Caco-2 (cell line): ENCODE results near the gene ARHGEF10L. TPM values are rescaled to one million over a fixed set of nuclear protein-coding genes. Genes with fewer than 3 reads are reported as not detected.

Source experiments
- BruUV-seq: library from RNA; stranded (reverse); fragments of 400-500 nt; replicated peaks from 2 replicates; lab custom pipeline; 2021; lab: Mats Ljungman, UMichigan
- CTCF ChIA-PET: fragments of 300-600 bp; sonication (Branson Sonifier 250); formaldehyde crosslinking; loops from one replicate; lab custom pipeline; 2022; ENCODE audit warnings: antibody characterized with exemption; lab: Charles Lee
- POLR2A ChIA-PET: fragments of 300-600 bp; sonication (Branson Sonifier 250); formaldehyde crosslinking; loops from one replicate; lab custom pipeline; 2022; ENCODE audit warnings: antibody characterized with exemption; lab: Charles Lee
- DNase-seq, 2 experiments: peaks; one replicate each; pipeline versions ENCODE4 v3.0.0 to v3.0.0-alpha.2; 2020 to 2022
- H3K27me3 ChIP-seq: replicated peaks from 2 replicates; pipeline ENCODE4 v1.6.0; 2011; ENCODE audit warnings: low read length; ENCODE audit not compliant: control insufficient read depth, insufficient read depth
- H3K36me3 ChIP-seq: 2 replicates; pipeline ENCODE4 v1.5.1; 2011; ENCODE audit warnings: low read length; ENCODE audit not compliant: control insufficient read depth, insufficient read depth
- H3K4me1 ChIP-seq: fragments of 250-450 bp; sonication (Bioruptor Pico); 2 replicates; pipeline ENCODE4 v1.5.1; 2020; ENCODE audit warnings: mild to moderate bottlenecking
- H3K4me3 ChIP-seq: 2 replicates; pipeline ENCODE4 v1.5.1; 2011; ENCODE audit warnings: low read depth, mild to moderate bottlenecking, control low read depth, low read length
- H3K9me3 ChIP-seq: fragments of 250-450 bp; sonication (Bioruptor Pico); 2 replicates; pipeline ENCODE4 v1.5.1; 2020; ENCODE audit warnings: mild to moderate bottlenecking, moderate library complexity
- H3K27ac Mint-ChIP-seq: one replicate; pipeline ENCODE4 v1.8.0; 2022; ENCODE audit warnings: mixed read lengths; ENCODE audit not compliant: unreplicated experiment
- H3K27me3 Mint-ChIP-seq: one replicate; pipeline ENCODE4 v1.8.0; 2022; ENCODE audit warnings: mixed read lengths; ENCODE audit not compliant: insufficient read depth, unreplicated experiment
- H3K36me3 Mint-ChIP-seq: one replicate; pipeline ENCODE4 v1.8.0; 2022; ENCODE audit warnings: mild to moderate bottlenecking, mixed read lengths; ENCODE audit not compliant: insufficient read depth, unreplicated experiment
- H3K4me1 Mint-ChIP-seq: one replicate; pipeline ENCODE4 v1.8.0; 2022; ENCODE audit warnings: low read depth, mixed read lengths; ENCODE audit not compliant: unreplicated experiment
- H3K4me3 Mint-ChIP-seq: one replicate; pipeline ENCODE4 v1.8.0; 2022; ENCODE audit warnings: mild to moderate bottlenecking, moderate library complexity, mixed read lengths; ENCODE audit not compliant: unreplicated experiment
- H3K9me3 Mint-ChIP-seq: one replicate; pipeline ENCODE4 v1.8.0; 2022; ENCODE audit warnings: mixed read lengths; ENCODE audit not compliant: unreplicated experiment
- CTCF ChIP-seq, 2 experiments: fragments of 200-600 bp in 1 of 2; IDR thresholded peaks; 1 replicate in 1 of 2; 2 replicates in 1 of 2; pipeline versions ENCODE4 v1.5.1 to v1.8.0; 2011 to 2022; ENCODE audit warnings: antibody characterized with exemption in 1 of 2, control low read depth in 1 of 2, inconsistent platforms in 1 of 2, low read depth in 1 of 2, low read length in 1 of 2, mild to moderate bottlenecking in 1 of 2, moderate library complexity in 1 of 2; ENCODE audit not compliant: insufficient read depth in 1 of 2, severe bottlenecking in 1 of 2, unreplicated experiment in 1 of 2
- intact Hi-C: fragments of 100-400 bp; cut with micrococcal nuclease; formaldehyde crosslinking; loops from one replicate; pipeline ENCODE4 v1.10.0; 2022; ENCODE audit not compliant: unreplicated experiment
- total RNA-seq: library from RNA; stranded (reverse); gene quantifications from 2 replicates; pipeline ENCODE4 v1.2.3, GENCODE V29; 2022

Gene ARHGEF10L
- total RNA-seq, 1 experiment from 2014 or later = 31.3 TPM

- Mint-ChIP-seq H3K9me3 (no peaks in the 10 kb centered on the region), H3K4me1 (no peaks in the 10 kb centered on the region), H3K4me3 (no peak overlapping the region), H3K27me3 (no peaks in the 10 kb centered on the region), H3K27ac (no peak overlapping the region), H3K36me3 (peaks cover 11% of the 10 kb centered on the region)
- no peak for TF ChIP-seq CTCF (IDR thresholded peaks at IDR 0.05; ENCODE audit: insufficient read depth in 1 of 2, low read depth in 1 of 2, low read length in 1 of 2, severe bottlenecking in 1 of 2, unreplicated experiment in 1 of 2)
- no TSS peak for BruUV-seq
- no peaks in the 10 kb centered on the region for H3K4me1 ChIP-seq
- no peaks in the 10 kb centered on the region for H3K9me3 ChIP-seq
- intact Hi-C loops = no loop called here
- POLR2A ChIA-PET = no interaction called here
- no peaks in the 10 kb centered on the region for H3K27me3 ChIP-seq
- no peaks in the 10 kb centered on the region for H3K36me3 ChIP-seq
- H3K4me3 ChIP-seq = no peak overlapping the region
- CTCF ChIA-PET = no interaction called here
- no peak for DNase-seq
These were observed 132.2 kb downstream of the ARHGEF10L start for GRCh38 chr1:17671741-17672140.

GRCh38 chr1:17672226-17672625, 132.7 kb downstream of the ARHGEF10L start:
- no peak overlapping the region for H3K27ac Mint-ChIP-seq
- BruUV-seq = no TSS peak
- ChIA-PET POLR2A (no interaction called here), CTCF (no interaction called here)
- H3K4me3 ChIP-seq = no peak overlapping the region
- intact Hi-C loops = no loop called here
- peaks cover 11% of the 10 kb centered on the region for H3K36me3 Mint-ChIP-seq
- H3K27me3 Mint-ChIP-seq = no peaks in the 10 kb centered on the region
- H3K36me3 ChIP-seq = no peaks in the 10 kb centered on the region
- H3K9me3 Mint-ChIP-seq = no peaks in the 10 kb centered on the region
- no peak for TF ChIP-seq CTCF (IDR thresholded peaks at IDR 0.05; ENCODE audit: insufficient read depth in 1 of 2, low read depth in 1 of 2, low read length in 1 of 2, severe bottlenecking in 1 of 2, unreplicated experiment in 1 of 2)
- no peaks in the 10 kb centered on the region for H3K9me3 ChIP-seq
- H3K4me3 Mint-ChIP-seq = no peak overlapping the region
- H3K27me3 ChIP-seq = no peaks in the 10 kb centered on the region
- no peak for DNase-seq
- H3K4me1 Mint-ChIP-seq = no peaks in the 10 kb centered on the region
- no peaks in the 10 kb centered on the region for H3K4me1 ChIP-seq

- ChIA-PET CTCF (no interaction called here), POLR2A (no interaction called here)
- Mint-ChIP-seq H3K36me3 (peaks cover 11% of the 10 kb centered on the region), H3K9me3 (no peaks in the 10 kb centered on the region), H3K4me1 (no peaks in the 10 kb centered on the region), H3K4me3 (no peak overlapping the region), H3K27ac (no peak overlapping the region), H3K27me3 (no peaks in the 10 kb centered on the region)
- DNase-seq = no peak
- Histone ChIP-seq H3K4me1 (no peaks in the 10 kb centered on the region), H3K4me3 (no peak overlapping the region), H3K27me3 (no peaks in the 10 kb centered on the region), H3K9me3 (no peaks in the 10 kb centered on the region), H3K36me3 (no peaks in the 10 kb centered on the region)
- no peak for TF ChIP-seq CTCF (IDR thresholded peaks at IDR 0.05; ENCODE audit: insufficient read depth in 1 of 2, low read depth in 1 of 2, low read length in 1 of 2, severe bottlenecking in 1 of 2, unreplicated experiment in 1 of 2)
- BruUV-seq = no TSS peak
- intact Hi-C loops = no loop called here
These were observed 134.0 kb downstream of the ARHGEF10L start for GRCh38 chr1:17673329-17674072.
